AG08396 (cell line): ENCODE measurements around the gene HSPBAP1.
A peak's percentile ranks its signal among the peaks of the same experiment; 100 is the strongest.
"Not testable (repeated sequence)": the region's sequence is repeated elsewhere in the genome, so short reads cannot be mapped to it uniquely, and the experiment has no call there.

Experiments used
- DNase-seq: peaks from one replicate; pipeline ENCODE4 v3.0.0; 2012; ENCODE audit warnings: low spot score, mixed read lengths

HSPBAP1 gene

GRCh38 chr3:122739172-122739571 lies 54.5 kb downstream of the HSPBAP1 start:
- DNase-seq, result no peak

GRCh38 chr3:122732682-122733525 lies 60.7 kb downstream of the HSPBAP1 start:
- DNase-seq, result not testable (repeated sequence)

GRCh38 chr3:122730240-122730639 lies 63.4 kb downstream of the HSPBAP1 start:
- DNase-seq, result no peak

GRCh38 chr3:122728756-122729514 lies 64.7 kb downstream of the HSPBAP1 start:
- DNase-seq, result no peak

GRCh38 chr3:122728186-122728585 lies 65.4 kb downstream of the HSPBAP1 start:
- no peak for DNase-seq

GRCh38 chr3:122727766-122728165 lies 65.9 kb downstream of the HSPBAP1 start:
- no peak for DNase-seq

GRCh38 chr3:122727294-122727693 lies 66.3 kb downstream of the HSPBAP1 start:
- DNase-seq, result no peak

- DNase-seq, result no peak
Measured at GRCh38 chr3:122725106-122725505, 68.5 kb downstream of the HSPBAP1 start.

- no peak for DNase-seq
Measured at GRCh38 chr3:122719273-122719921, 74.2 kb downstream of the HSPBAP1 start.

GRCh38 chr3:122716667-122717066 lies 77.0 kb downstream of the HSPBAP1 start:
- DNase-seq, result no peak

GRCh38 chr3:122714273-122714672 lies 79.4 kb downstream of the HSPBAP1 start:
- DNase-seq, result no peak

- DNase-seq, result not testable (repeated sequence)
Measured at GRCh38 chr3:122710616-122711251, 82.9 kb downstream of the HSPBAP1 start.

- no peak for DNase-seq
Measured at GRCh38 chr3:122705379-122705778, 88.3 kb downstream of the HSPBAP1 start.

- DNase-seq, result no peak
Measured at GRCh38 chr3:122700193-122700592, 93.4 kb downstream of the HSPBAP1 start.

GRCh38 chr3:122697952-122698620 lies 95.5 kb downstream of the HSPBAP1 start:
- DNase-seq, result no peak

- DNase-seq, result no peak
Measured at GRCh38 chr3:122695927-122696561, 97.6 kb downstream of the HSPBAP1 start.

GRCh38 chr3:122694966-122695365 lies 98.7 kb downstream of the HSPBAP1 start:
- DNase-seq, result no peak

GRCh38 chr3:122692674-122693073 lies 101.0 kb downstream of the HSPBAP1 start:
- no peak for DNase-seq

GRCh38 chr3:122691195-122691594 lies 102.4 kb downstream of the HSPBAP1 start:
- peak; percentile 27 for DNase-seq

- no peak for DNase-seq
Measured at GRCh38 chr3:122690096-122690495, 103.5 kb downstream of the HSPBAP1 start.
